ENCODE data around the gene IGF1R.

IGF1R gene

DNA sequence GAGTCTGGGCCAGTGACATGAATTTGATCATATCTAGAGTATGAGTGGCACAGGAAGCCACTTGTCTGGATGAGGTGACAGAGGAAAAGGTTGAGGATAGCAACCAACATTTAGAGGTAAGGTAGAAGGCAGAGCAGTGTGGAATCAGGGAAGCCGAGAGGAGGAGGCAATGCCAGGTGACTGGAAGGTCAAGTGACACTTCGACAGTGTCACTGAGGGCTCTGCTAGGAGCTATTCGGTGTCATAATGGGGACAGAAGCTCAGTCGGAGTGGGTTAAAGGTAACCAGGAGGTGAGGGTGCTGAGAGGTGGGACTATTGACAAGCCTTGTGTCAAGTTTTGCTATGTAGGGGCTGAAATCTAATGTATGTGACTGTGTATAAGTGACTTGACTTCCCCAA, 56.7 kb downstream of the IGF1R start:
- DNase-seq (ENCODE audit: low read depth in 2 of 2) = no peak

DNA sequence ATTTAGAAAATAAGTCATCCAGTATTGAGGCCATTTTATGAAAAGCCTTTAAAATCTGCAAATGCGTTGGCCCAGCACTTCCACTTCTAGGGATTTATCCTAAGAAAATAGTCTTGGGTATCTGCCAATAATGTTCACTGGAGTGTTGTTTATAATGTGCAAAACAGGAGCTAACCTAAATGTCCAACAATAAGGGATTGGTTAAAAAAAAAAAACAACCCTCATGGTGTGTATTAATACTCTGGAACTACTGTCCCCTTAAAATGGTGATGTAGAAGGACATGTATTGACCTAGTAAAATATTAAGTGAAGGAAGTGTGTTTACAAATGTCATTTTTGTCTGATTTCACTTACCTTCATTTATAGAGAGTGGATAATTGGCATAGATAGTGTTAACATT, 58.0 kb downstream of the IGF1R start:
- no peak for DNase-seq (ENCODE audit: low read depth in 2 of 2)

GRCh38 chr15:98706986-98707385, 58.6 kb downstream of the IGF1R start:
- DNase-seq (ENCODE audit: low read depth in 2 of 2) = no peak

- DNase-seq (ENCODE audit: low read depth in 2 of 2) = no peak
Measured at GRCh38 chr15:98708037-98708590, 59.8 kb downstream of the IGF1R start.

- no peak for DNase-seq (ENCODE audit: low read depth in 2 of 2)
Measured at GRCh38 chr15:98711810-98712209, 63.5 kb downstream of the IGF1R start.

DNA sequence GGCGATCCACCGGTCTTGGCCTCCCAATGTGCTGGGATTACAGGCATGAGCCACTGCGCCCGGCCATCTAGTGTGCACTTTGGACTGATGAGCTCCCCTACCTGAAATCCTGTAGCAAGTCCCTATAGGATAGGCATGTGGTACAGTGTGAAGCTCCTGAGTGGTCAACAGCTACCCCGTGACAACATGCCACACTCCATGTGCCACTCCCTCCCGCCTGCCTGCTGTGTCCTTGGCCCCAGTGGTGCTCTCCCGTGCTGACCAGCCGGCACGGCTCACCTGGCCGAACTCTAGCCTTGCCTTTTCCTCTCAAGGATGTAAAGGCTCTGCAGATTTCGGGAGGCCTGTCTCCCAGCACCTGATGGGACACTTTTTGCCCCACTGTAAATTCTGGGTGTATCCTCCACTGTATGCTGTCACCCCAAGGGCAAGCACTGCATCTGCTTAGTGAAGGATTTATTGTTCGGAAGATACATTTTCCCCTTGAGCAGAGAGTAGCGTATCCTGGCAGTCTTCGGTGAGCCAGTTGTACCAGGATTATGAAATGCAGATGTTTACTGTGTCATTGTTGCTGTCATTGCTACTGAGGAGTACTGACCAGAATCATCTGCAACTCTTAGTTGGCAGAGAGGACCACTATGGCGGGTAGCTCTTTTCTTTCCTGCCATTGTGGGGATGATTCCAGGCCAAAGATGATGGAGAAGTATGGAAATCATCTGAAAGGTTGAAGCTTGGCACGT, 64.7 kb downstream of the IGF1R start:
- DNase-seq (ENCODE audit: low read depth in 2 of 2) = no peak

DNA sequence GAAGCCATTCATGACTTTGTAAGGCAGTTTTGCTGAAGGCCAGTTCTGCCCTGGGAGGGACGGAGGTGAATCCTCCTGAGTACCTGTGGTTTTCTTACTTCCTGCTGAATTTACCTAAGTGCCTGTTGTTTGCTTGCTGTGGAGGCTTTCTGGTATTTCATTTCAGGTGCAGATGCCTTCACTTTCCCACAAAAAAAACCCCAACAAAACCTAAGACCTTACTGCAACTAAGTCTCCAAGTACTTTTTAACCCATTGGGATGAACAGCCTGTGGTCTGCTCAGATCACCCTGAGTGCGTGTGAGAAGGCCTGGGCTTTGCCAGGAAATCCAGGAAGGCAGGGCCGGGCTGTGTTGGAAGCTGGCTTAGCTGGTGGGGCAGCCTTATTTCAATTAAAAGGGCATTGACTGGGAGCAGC, 65.3 kb downstream of the IGF1R start:
- DNase-seq (ENCODE audit: low read depth in 2 of 2) = no peak

DNA sequence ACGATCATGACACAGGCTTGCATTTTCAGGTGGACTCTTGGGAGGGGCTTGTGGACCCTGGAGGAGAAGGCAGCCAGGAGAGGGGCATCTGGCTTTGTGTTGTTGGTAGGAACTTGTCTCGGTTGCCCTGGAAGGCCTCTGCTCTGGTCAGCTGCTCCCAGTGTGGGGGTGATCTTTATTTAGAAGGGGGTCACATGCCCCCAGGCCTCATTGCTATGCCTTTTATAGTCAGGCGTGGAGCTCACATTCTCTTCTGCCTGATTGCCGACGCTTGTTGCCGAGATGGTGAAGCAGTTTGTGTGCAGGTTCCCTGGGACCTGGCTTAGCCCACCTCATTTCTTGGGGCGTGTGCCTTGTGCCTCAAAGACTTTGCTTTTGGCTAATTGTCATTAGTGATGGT, 66.6 kb downstream of the IGF1R start:
- DNase-seq (ENCODE audit: low read depth in 2 of 2) = no peak

GRCh38 chr15:98715401-98715800, 67.1 kb downstream of the IGF1R start:
- no peak for DNase-seq (ENCODE audit: low read depth in 2 of 2)

DNA sequence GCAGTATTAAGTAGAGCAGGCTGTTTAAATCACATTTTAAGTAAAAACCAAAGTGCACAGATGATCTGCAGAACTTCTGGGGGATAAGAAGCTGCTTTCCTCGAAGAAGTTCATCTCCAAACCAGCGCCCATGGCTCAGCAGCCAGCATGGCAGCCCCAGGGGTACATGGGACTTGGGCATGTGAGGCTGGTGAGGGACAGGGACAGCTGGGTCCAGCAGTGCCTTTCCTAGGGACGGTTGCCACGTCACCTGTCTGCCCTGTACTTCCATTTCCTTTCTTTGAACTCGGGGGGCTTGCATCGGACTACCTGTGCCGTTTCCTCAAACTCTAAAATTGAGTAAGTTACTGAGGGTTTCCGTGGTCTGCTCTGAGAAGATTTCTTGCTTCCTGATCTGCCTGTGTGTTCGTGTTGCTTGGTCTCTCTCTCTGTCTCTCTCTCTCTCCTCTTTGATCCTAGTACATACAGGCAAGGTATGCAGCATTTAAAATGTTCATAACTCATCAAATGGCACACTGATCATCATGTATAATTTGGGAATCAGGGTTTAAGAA, 67.6 kb downstream of the IGF1R start:
- no peak for DNase-seq (ENCODE audit: low read depth in 2 of 2)

- no peak for DNase-seq (ENCODE audit: low read depth in 2 of 2)
Measured at GRCh38 chr15:98717371-98717770, 69.0 kb downstream of the IGF1R start.

DNA sequence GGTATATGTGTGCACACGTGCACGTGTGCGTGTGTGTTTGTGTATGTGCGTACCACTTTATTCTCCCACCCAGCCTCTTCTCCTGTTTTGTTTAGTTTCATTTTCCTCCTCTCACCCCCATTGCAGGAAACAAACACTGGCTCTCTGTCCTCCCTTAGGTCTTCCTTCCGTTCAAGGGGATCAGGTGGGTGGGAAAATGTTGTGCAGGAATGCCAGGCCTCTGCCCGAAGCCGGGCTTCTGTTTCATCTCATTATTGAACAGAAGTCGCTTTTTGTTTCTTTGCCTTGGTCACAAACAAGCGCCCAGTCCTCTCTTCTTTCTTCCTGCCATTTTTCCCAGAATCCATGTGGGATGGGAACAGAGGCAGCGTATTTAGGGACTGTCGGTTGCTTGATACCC, 69.6 kb downstream of the IGF1R start:
- no peak for DNase-seq (ENCODE audit: low read depth in 2 of 2)

- DNase-seq (ENCODE audit: low read depth in 2 of 2) = no peak
Measured at GRCh38 chr15:98718426-98719136, 70.2 kb downstream of the IGF1R start.

DNA sequence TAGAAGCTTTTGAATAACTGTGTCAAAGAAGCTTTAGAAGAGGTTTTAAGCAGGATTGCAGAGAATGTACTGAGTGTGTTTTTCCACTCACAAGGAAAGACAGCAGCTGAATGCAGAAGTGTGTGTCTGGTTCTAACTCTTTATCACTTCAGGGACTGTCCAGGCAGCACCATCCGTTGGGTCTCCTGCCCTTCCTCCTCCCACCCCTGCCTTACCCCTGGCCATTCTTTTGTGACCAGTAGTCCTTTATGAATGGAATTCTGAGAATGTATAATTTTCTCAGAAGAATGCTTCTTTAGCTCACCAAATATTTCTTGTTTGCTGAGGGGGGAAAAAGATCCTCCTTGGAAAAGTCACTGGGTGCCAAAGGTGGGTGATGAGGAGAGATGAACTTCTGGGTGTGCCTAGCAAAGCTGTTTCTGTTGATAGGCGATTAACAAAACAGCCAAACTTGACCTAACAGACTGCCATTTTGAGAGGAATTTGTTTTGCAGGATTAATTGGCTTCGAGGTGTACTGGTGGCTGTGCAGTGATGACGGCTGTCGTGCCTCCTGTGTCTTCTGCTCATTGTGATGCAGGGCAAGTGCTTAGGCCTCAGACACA, 70.9 kb downstream of the IGF1R start:
- DNase-seq (ENCODE audit: low read depth in 2 of 2) = no peak

DNA sequence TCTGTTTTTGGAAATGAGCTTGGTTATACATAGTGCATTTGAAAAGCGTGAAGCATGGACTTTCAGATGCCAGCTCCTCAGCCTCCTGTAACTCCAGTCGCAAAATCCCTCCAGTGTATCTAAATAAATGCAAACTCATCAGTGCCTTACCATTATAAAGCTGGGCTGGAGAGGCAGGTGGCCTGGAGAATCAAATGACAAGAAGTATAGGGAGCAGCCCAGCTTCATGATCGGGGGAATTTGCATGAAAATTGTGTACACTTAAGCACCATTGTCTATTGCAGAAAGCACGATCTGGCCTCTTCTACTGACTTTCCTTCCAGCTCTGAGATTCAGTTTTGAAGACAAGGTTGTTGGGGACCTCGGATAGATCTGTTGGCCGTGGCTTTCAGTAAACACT, 71.7 kb downstream of the IGF1R start:
- DNase-seq (ENCODE audit: low read depth in 2 of 2) = no peak

GRCh38 chr15:98720577-98721565, 72.5 kb downstream of the IGF1R start:
- no peak for DNase-seq (ENCODE audit: low read depth in 2 of 2)

DNA sequence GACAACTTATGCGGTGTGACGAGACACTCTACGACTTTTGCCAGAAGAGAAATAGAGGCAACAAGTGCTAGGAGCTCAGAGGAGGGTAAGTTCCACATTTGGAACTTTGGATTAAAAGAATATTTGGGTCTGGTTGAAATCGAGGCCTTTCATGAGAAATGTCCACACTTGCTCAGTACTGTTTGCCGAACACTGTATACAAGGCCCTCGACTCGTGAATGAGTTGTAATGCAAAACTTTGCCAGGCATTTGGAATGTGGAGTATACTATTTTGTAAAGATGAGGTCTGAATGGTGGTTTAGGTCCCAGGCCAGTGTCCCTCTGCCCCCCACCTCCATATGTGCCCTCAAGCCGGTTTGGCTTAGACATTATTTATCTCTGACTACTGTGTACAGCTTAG, 73.9 kb downstream of the IGF1R start:
- no peak for DNase-seq (ENCODE audit: low read depth in 2 of 2)

DNA sequence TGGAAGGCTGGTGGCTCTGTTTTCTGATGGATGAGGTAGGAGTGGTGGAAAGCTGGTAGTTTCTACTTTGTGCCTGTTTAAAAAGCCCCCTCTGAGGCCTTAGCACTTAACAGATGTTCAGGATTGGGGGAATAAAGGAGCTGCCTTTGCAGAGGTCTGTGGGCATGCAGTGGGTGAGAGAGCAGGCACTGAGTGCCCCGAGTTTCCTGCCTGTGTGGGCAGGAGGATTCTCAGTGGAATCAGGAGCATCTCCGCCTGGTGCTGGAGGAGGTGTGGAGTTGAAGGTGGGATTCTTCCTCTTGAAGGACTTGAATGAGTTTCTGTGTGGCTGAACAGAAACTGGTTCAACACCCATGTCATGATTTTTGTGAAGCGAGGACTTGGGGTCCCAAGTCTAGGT, 74.3 kb downstream of the IGF1R start:
- no peak for DNase-seq (ENCODE audit: low read depth in 2 of 2)

DNA sequence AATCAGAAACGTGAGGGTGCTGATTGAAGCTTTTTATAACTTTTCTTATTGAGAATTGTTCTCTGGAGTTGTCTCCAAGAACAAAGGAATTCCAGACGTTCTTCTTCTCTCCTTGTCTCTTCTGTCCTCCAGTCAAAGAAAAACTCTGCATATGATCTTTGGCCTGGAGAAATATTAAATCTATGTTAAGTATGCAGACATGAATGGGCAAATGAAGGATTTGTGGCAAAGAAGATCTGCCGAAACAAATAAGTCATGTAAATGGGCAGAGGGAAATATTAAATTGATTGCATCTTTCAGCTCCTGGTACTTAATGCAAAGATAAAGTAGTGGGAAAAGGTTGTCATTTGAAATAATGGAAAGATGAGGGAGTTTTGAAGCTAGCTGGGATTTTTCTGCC, 74.9 kb downstream of the IGF1R start:
- DNase-seq (ENCODE audit: low read depth in 2 of 2) = no peak

GRCh38 chr15:98724048-98724447, 75.7 kb downstream of the IGF1R start:
- no peak for DNase-seq (ENCODE audit: low read depth in 2 of 2)

GRCh38 chr15:98724494-98724893, 76.2 kb downstream of the IGF1R start:
- no peak for DNase-seq (ENCODE audit: low read depth in 2 of 2)

Measured in stimulated activated CD4-positive, alpha-beta T cell treated with anti-CD3 and anti-CD28 coated beads, Interleukin-12 subunit alpha, Interleukin-12 subunit beta, amount 100 ng/mL, for 24 hours (primary cell).